HEK293 (cell line): ENCODE results near the gene AKIP1.

Experiments used
- CTCF ChIA-PET: fragments of 350-600 bp; formaldehyde crosslinking; extraction: SDS; loops from one replicate; lab custom pipeline; 2021; ENCODE audit warnings: antibody characterized with exemption; lab: Yijun Ruan, JAX
- POLR2A ChIA-PET: fragments of 300-600 bp; formaldehyde crosslinking; extraction: SDS; loops from one replicate; lab custom pipeline; 2020; ENCODE audit warnings: antibody characterized with exemption, inconsistent platforms; lab: Yijun Ruan, JAX
- H3K27ac ChIP-seq: fragments of 200-500 bp; sonication (Bioruptor generic); 2 replicates; pipeline ENCODE4 v1.5.1; 2014; ENCODE audit warnings: low read depth, low read length, control low read depth, inconsistent platforms; ENCODE audit errors: extremely low read depth
- H3K36me3 ChIP-seq, 2 experiments: fragments of 200-500 bp in 1 of 2; sonication (Bioruptor generic) in 1 of 2; 1 replicate in 1 of 2; 2 replicates in 1 of 2; pipeline ENCODE4 v1.5.1; 2014 to 2017; ENCODE audit warnings: inconsistent platforms in 2 of 2, low read length in 2 of 2; ENCODE audit not compliant: control insufficient read depth in 2 of 2, insufficient read depth in 1 of 2
- H3K4me1 ChIP-seq: fragments of 200-500 bp; sonication (Bioruptor generic); 2 replicates; pipeline ENCODE4 v1.5.1; 2014; ENCODE audit warnings: mild to moderate bottlenecking, low read length, inconsistent platforms; ENCODE audit not compliant: control insufficient read depth, insufficient read depth
- H3K4me3 ChIP-seq: 2 replicates; pipeline ENCODE4 v1.5.1; 2011; ENCODE audit warnings: low read depth, mild to moderate bottlenecking, control low read depth, low read length, moderate library complexity
- H3K9me3 ChIP-seq: fragments of 200-500 bp; sonication (Bioruptor generic); 2 replicates; pipeline ENCODE4 v1.5.1; 2014; ENCODE audit warnings: low read depth, low read length, inconsistent platforms; ENCODE audit not compliant: control insufficient read depth, insufficient read depth
- GLI4 ChIP-seq: fragments of 450-650 bp; formaldehyde crosslinking; IDR thresholded peaks from 2 replicates; pipeline ENCODE4 v1.5.1; 2016; ENCODE audit warnings: missing biosample characterization, missing genetic modification characterization
- GLIS2 ChIP-seq: fragments of 450-650 bp; formaldehyde crosslinking; IDR thresholded peaks from 2 replicates; pipeline ENCODE4 v1.5.1; 2016; ENCODE audit warnings: missing biosample characterization, missing genetic modification characterization
- IKZF3 ChIP-seq: fragments of 450-650 bp; IDR thresholded peaks from 2 replicates; pipeline ENCODE4 v1.5.0; 2018; ENCODE audit warnings: missing biosample characterization, mild to moderate bottlenecking, missing genetic modification characterization, moderate library complexity
- KLF9 ChIP-seq: fragments of 450-650 bp; formaldehyde crosslinking; IDR thresholded peaks from 2 replicates; pipeline ENCODE4 v1.5.1; 2016; ENCODE audit warnings: missing biosample characterization, missing genetic modification characterization, low read depth
- OSR2 ChIP-seq: fragments of 450-650 bp; formaldehyde crosslinking; IDR thresholded peaks from 2 replicates; pipeline ENCODE4 v1.5.1; 2016; ENCODE audit warnings: missing biosample characterization, missing genetic modification characterization
- TRIM28 ChIP-seq: IDR thresholded peaks from 2 replicates; pipeline ENCODE4 v1.6.1; 2011; ENCODE audit warnings: low read length, control low read depth, borderline replicate concordance
- ZNF112 ChIP-seq: fragments of 450-650 bp; formaldehyde crosslinking; IDR thresholded peaks from 2 replicates; pipeline ENCODE4 v1.5.0; 2017; ENCODE audit warnings: missing biosample characterization, missing genetic modification characterization
- ZNF121 ChIP-seq: fragments of 450-650 bp; formaldehyde crosslinking; IDR thresholded peaks from 2 replicates; pipeline ENCODE4 v1.5.1; 2016; ENCODE audit warnings: missing biosample characterization, missing genetic modification characterization
- ZNF140 ChIP-seq: fragments of 450-650 bp; formaldehyde crosslinking; IDR thresholded peaks from 2 replicates; pipeline ENCODE4 v1.5.1; 2016; ENCODE audit warnings: missing biosample characterization, missing genetic modification characterization
- ZNF155 ChIP-seq: fragments of 450-650 bp; formaldehyde crosslinking; IDR thresholded peaks from 2 replicates; pipeline ENCODE4 v1.5.1; 2016; ENCODE audit warnings: missing biosample characterization, missing genetic modification characterization
- ZNF169 ChIP-seq: fragments of 450-650 bp; formaldehyde crosslinking; IDR thresholded peaks from 2 replicates; pipeline ENCODE4 v1.5.1; 2016; ENCODE audit warnings: missing biosample characterization, missing genetic modification characterization
- ZNF174 ChIP-seq: fragments of 450-650 bp; formaldehyde crosslinking; IDR thresholded peaks from 2 replicates; pipeline ENCODE4 v1.5.0; 2017; ENCODE audit warnings: missing biosample characterization, mild to moderate bottlenecking, missing genetic modification characterization
- ZNF335 ChIP-seq: fragments of 450-650 bp; formaldehyde crosslinking; conservative IDR thresholded peaks from 2 replicates; pipeline ENCODE4 v1.5.1; 2016; ENCODE audit warnings: missing biosample characterization, missing genetic modification characterization
- ZNF350 ChIP-seq: fragments of 450-650 bp; formaldehyde crosslinking; IDR thresholded peaks from 2 replicates; pipeline ENCODE4 v1.5.0; 2017; ENCODE audit warnings: missing biosample characterization, mild to moderate bottlenecking, missing genetic modification characterization
- ZNF433 ChIP-seq: fragments of 450-650 bp; formaldehyde crosslinking; IDR thresholded peaks from 2 replicates; pipeline ENCODE4 v1.5.1; 2016; ENCODE audit warnings: missing biosample characterization, missing genetic modification characterization, low read depth
- ZNF561 ChIP-seq: fragments of 450-650 bp; IDR thresholded peaks from 2 replicates; pipeline ENCODE4 v1.5.1; 2018; ENCODE audit warnings: missing biosample characterization, missing genetic modification characterization, borderline replicate concordance
- ZNF610 ChIP-seq: fragments of 450-650 bp; formaldehyde crosslinking; IDR thresholded peaks from 2 replicates; pipeline ENCODE4 v1.5.1; 2016; ENCODE audit warnings: missing biosample characterization, missing genetic modification characterization, borderline replicate concordance
- ZNF621 ChIP-seq: fragments of 450-650 bp; formaldehyde crosslinking; IDR thresholded peaks from 2 replicates; pipeline ENCODE4 v1.5.1; 2017; ENCODE audit warnings: missing biosample characterization, missing genetic modification characterization
- ZNF660 ChIP-seq: fragments of 450-650 bp; IDR thresholded peaks from 2 replicates; pipeline ENCODE4 v1.5.1; 2018; ENCODE audit warnings: missing biosample characterization, mild to moderate bottlenecking, missing genetic modification characterization
- ZNF837 ChIP-seq: fragments of 450-650 bp; formaldehyde crosslinking; IDR thresholded peaks from 2 replicates; pipeline ENCODE4 v1.5.1; 2016; ENCODE audit warnings: missing biosample characterization, missing genetic modification characterization
- TF ChIP-seq, protein P1 (sequence below): fragments of 450-650 bp; formaldehyde crosslinking; IDR thresholded peaks from 2 replicates; pipeline ENCODE4 v1.5.1; 2016; ENCODE audit warnings: missing biosample characterization, missing genetic modification characterization
- TF ChIP-seq, protein P2 (sequence below): fragments of 450-650 bp; formaldehyde crosslinking; IDR thresholded peaks from 2 replicates; pipeline ENCODE4 v1.5.0; 2017; ENCODE audit warnings: missing biosample characterization, missing genetic modification characterization, borderline replicate concordance
- TF ChIP-seq, protein P3 (sequence below): fragments of 450-650 bp; formaldehyde crosslinking; IDR thresholded peaks from 2 replicates; pipeline ENCODE4 v1.5.1; 2016; ENCODE audit warnings: missing biosample characterization, missing genetic modification characterization, borderline replicate concordance
- TF ChIP-seq, protein P4 (sequence below): fragments of 450-650 bp; formaldehyde crosslinking; IDR thresholded peaks from 2 replicates; pipeline ENCODE4 v1.5.1; 2017; ENCODE audit warnings: missing biosample characterization, missing genetic modification characterization

The AKIP1 gene

DNA sequence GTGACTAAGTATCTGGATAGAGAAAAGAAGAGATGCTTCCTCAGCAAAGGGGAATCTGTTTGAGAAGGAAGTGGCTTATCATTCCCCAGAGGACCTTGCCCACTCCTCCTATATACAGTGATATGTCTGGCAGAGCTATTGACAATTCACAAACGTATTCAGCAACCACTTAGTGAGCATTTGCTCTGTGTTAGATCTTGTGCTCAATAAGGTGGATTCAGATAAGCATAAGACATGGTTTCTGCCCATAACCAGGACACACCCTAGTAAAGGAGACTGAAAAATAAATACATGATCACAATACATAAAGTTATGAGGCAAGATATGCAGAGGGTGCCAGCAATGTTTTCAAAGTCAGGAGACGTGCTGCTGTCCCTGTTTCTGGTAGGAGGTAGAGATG is 51.9 kb downstream of the AKIP1 start:
- ChIA-PET POLR2A (interaction anchor here (1.0 kb wide), 1 partner anchor 274 kb away, joined by 3 read pairs; no protein-coding TSS in a partner anchor), CTCF (interaction anchor here (0.9 to 1.4 kb wide), 3 partner anchors 46 to 770 kb away, joined by 3 to 5 read pairs (median 5); no protein-coding TSS in a partner anchor)
- H3K9me3 ChIP-seq, result no peaks in the 10 kb centered on the region
- TF ChIP-seq ZNF155 (no peak), ZNF433 (tag by site-specific recombination) (no peak), IKZF3 (tag by site-specific recombination) (no peak), ZNF112 (tag by site-specific recombination) (no peak), ZNF837 (tag by site-specific recombination) (no peak), ZNF621 (tag by site-specific recombination) (no peak), GLIS2 (tag by site-specific recombination) (no peak), TRIM28 (no peak), ZNF660 (tag by site-specific recombination) (no peak)
- TF ChIP-seq, protein P1, sequence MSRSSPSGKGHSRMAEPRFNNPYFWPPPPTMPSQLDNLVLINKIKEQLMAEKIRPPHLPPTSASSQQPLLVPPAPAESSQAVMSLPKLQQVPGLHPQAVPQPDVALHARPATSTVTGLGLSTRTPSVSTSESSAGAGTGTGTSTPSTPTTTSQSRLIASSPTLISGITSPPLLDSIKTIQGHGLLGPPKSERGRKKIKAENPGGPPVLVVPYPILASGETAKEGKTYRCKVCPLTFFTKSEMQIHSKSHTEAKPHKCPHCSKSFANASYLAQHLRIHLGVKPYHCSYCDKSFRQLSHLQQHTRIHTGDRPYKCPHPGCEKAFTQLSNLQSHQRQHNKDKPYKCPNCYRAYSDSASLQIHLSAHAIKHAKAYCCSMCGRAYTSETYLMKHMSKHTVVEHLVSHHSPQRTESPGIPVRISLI (tag by site-specific recombination), result no peak
- TF ChIP-seq, protein P2, sequence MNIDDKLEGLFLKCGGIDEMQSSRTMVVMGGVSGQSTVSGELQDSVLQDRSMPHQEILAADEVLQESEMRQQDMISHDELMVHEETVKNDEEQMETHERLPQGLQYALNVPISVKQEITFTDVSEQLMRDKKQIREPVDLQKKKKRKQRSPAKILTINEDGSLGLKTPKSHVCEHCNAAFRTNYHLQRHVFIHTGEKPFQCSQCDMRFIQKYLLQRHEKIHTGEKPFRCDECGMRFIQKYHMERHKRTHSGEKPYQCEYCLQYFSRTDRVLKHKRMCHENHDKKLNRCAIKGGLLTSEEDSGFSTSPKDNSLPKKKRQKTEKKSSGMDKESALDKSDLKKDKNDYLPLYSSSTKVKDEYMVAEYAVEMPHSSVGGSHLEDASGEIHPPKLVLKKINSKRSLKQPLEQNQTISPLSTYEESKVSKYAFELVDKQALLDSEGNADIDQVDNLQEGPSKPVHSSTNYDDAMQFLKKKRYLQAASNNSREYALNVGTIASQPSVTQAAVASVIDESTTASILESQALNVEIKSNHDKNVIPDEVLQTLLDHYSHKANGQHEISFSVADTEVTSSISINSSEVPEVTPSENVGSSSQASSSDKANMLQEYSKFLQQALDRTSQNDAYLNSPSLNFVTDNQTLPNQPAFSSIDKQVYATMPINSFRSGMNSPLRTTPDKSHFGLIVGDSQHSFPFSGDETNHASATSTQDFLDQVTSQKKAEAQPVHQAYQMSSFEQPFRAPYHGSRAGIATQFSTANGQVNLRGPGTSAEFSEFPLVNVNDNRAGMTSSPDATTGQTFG (tag by site-specific recombination), result no peak
- no peak overlapping the region for H3K4me3 ChIP-seq
- no peak overlapping the region for H3K27ac ChIP-seq
- H3K36me3 ChIP-seq, result peaks cover 0 to 11% of the 10 kb centered on the region in 2 experiments; a peak in 1 of 3 replicates
- H3K4me1 ChIP-seq, result no peaks in the 10 kb centered on the region

DNA sequence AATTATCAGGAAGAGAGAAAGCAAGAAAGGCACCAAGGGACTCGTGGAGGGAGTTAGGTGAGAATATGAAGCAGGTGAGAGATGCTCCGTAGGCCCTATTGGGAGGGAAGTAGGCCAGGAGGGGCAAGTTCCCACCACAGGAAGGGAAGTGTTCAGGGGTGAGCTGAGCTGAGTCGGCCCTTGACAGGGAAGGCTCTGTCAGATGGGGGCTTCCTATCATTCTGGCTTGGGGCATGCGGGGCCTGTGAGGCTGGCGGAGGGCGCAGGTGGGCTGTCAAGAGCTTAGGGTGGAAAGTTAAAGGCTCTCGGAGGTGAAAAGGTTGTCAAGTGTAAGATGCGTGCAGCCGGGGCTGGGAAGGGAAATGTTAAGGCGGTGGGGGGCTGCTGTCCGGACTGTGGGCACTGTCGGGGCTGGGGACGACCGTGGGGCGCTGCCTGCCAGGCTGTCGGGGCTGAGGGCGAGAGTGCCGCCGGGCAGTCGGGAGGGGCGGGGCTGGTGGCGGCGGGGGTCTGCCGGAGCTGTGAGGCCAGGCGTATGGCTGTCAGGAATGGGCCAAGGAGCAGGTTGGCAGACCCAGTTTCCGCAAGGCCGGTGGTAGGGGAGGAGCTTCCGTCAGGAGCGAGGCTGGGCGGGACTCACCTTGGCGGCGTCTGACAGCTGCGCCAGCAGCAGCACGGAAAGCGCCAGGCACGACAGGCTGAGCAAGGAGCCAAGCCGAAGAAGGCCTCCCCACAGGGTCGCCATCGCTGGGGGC is 52.8 kb downstream of the AKIP1 start:
- Histone ChIP-seq H3K36me3 (peaks cover 0 to 11% of the 10 kb centered on the region in 2 experiments; a peak in 1 of 3 replicates), H3K9me3 (no peaks in the 10 kb centered on the region), H3K27ac (peak overlapping the region; percentile 77; the same call in 1 of the 2 replicates), H3K4me3 (peak overlapping the region; percentile 89), H3K4me1 (no peaks in the 10 kb centered on the region)
- CTCF ChIA-PET, result interaction anchor here (0.6 to 1.4 kb wide), 4 partner anchors 46 to 735 kb away, joined by 3 to 6 read pairs (median 5); no protein-coding TSS in a partner anchor
- POLR2A ChIA-PET, result interaction anchor here (0.6 to 2.1 kb wide), 11 partner anchors 11 to 609 kb away, joined by 3 to 21 read pairs (median 4); partner anchors contain the start of genes AKIP1 and NRIP3
- TF ChIP-seq KLF9 (tag by site-specific recombination), result peak; percentile 13; the same call in 1 of the 2 replicates
- TF ChIP-seq, protein P3, sequence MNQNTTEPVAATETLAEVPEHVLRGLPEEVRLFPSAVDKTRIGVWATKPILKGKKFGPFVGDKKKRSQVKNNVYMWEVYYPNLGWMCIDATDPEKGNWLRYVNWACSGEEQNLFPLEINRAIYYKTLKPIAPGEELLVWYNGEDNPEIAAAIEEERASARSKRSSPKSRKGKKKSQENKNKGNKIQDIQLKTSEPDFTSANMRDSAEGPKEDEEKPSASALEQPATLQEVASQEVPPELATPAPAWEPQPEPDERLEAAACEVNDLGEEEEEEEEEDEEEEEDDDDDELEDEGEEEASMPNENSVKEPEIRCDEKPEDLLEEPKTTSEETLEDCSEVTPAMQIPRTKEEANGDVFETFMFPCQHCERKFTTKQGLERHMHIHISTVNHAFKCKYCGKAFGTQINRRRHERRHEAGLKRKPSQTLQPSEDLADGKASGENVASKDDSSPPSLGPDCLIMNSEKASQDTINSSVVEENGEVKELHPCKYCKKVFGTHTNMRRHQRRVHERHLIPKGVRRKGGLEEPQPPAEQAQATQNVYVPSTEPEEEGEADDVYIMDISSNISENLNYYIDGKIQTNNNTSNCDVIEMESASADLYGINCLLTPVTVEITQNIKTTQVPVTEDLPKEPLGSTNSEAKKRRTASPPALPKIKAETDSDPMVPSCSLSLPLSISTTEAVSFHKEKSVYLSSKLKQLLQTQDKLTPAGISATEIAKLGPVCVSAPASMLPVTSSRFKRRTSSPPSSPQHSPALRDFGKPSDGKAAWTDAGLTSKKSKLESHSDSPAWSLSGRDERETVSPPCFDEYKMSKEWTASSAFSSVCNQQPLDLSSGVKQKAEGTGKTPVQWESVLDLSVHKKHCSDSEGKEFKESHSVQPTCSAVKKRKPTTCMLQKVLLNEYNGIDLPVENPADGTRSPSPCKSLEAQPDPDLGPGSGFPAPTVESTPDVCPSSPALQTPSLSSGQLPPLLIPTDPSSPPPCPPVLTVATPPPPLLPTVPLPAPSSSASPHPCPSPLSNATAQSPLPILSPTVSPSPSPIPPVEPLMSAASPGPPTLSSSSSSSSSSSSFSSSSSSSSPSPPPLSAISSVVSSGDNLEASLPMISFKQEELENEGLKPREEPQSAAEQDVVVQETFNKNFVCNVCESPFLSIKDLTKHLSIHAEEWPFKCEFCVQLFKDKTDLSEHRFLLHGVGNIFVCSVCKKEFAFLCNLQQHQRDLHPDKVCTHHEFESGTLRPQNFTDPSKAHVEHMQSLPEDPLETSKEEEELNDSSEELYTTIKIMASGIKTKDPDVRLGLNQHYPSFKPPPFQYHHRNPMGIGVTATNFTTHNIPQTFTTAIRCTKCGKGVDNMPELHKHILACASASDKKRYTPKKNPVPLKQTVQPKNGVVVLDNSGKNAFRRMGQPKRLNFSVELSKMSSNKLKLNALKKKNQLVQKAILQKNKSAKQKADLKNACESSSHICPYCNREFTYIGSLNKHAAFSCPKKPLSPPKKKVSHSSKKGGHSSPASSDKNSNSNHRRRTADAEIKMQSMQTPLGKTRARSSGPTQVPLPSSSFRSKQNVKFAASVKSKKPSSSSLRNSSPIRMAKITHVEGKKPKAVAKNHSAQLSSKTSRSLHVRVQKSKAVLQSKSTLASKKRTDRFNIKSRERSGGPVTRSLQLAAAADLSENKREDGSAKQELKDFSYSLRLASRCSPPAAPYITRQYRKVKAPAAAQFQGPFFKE (tag by site-specific recombination), result no peak
- no peak for TF ChIP-seq ZNF169 (tag by site-specific recombination)
- no peak for TF ChIP-seq ZNF121 (tag by site-specific recombination)
- 0 out of 2 replicates have a peak, but pooled peaks have one; percentile 68 for TF ChIP-seq ZNF561 (tag by site-specific recombination)
- TF ChIP-seq ZNF350 (tag by site-specific recombination), result no peak
- no peak for TF ChIP-seq ZNF610 (tag by site-specific recombination)
- TF ChIP-seq GLI4 (tag by site-specific recombination), result no peak
- TF ChIP-seq ZNF335 (tag by site-specific recombination), result peak; percentile 98; the same call in 1 of the 2 replicates
- TF ChIP-seq OSR2 (tag by site-specific recombination), result no peak
- TF ChIP-seq ZNF140, result no peak
- TF ChIP-seq, protein P4, sequence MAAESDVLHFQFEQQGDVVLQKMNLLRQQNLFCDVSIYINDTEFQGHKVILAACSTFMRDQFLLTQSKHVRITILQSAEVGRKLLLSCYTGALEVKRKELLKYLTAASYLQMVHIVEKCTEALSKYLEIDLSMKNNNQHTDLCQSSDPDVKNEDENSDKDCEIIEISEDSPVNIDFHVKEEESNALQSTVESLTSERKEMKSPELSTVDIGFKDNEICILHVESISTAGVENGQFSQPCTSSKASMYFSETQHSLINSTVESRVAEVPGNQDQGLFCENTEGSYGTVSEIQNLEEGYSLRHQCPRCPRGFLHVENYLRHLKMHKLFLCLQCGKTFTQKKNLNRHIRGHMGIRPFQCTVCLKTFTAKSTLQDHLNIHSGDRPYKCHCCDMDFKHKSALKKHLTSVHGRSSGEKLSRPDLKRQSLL (tag by site-specific recombination), result no peak
- no peak for TF ChIP-seq ZNF174 (tag by site-specific recombination)
